ENCODE data around the gene HMGN2. TPM values are rescaled to one million over a fixed set of nuclear protein-coding genes. Genes with fewer than 3 reads are reported as not detected.
A peak's percentile ranks its signal among the peaks of the same experiment; 100 is the strongest.
"Not testable (repeated sequence)": the region's sequence is repeated elsewhere in the genome, so short reads cannot be mapped to it uniquely, and the experiment has no call there.

The HMGN2 gene
- total and polyA plus RNA-seq, 2 experiments from 2014 or later: 330 to 1,122 TPM

- H3K9me3 Mint-ChIP-seq: no peaks in the 10 kb centered on the region
- ATAC-seq: peak; percentile 72
- Histone ChIP-seq H3K4me2 (peak overlapping the region; percentile 98), H3K27me3 (ENCODE audit: insufficient read depth) (no peaks in the 10 kb centered on the region), H3K4me1 (ENCODE audit: insufficient read depth) (no peaks in the 10 kb centered on the region; the same call in 1 of the 2 replicates), H3K79me2 (replicated peaks; ENCODE audit: insufficient read depth) (no peaks in the 10 kb centered on the region), H3K36me3 (ENCODE audit: insufficient read depth) (no peaks in the 10 kb centered on the region), H3K27ac (ENCODE audit: low read depth) (peak overlapping the region; percentile 91), H3F3A (replicated peaks; ENCODE audit: low read depth) (peaks cover 13% of the 10 kb centered on the region), H4K20me1 (replicated peaks; ENCODE audit: insufficient read depth) (no peaks in the 10 kb centered on the region), H3K4me3 (peak overlapping the region; percentile 84), H3K9me2 (ENCODE audit: insufficient read depth) (no peaks in the 10 kb centered on the region), H2AFZ (peak overlapping the region; percentile 91)
- TF ChIP-seq POLR2AphosphoS5 (IDR thresholded peaks at IDR 0.05; ENCODE audit: low read depth) (peak; percentile 93), NANOG (IDR thresholded peaks at IDR 0.05; ENCODE audit: borderline replicate concordance) (no peak)
- no peaks in the 10 kb centered on the region for H3K36me3 Mint-ChIP-seq (ENCODE audit: low read depth)
- H3K4me3 Mint-ChIP-seq: peak overlapping the region; percentile 84
- H3K4me1 Mint-ChIP-seq: peaks cover 3% of the 10 kb centered on the region; the same call in 1 of the 3 replicates
- H3K27ac Mint-ChIP-seq: peak overlapping the region; percentile 72; the same call in 1 of the 2 replicates
- peak; percentile 82 for DNase-seq (ENCODE audit: low spot score)
- H3K27me3 Mint-ChIP-seq (ENCODE audit: insufficient read depth, low read depth, poor library complexity): peaks cover 2% of the 10 kb centered on the region
Observed at GRCh38 chr1:26500488-26501175, 28.4 kb downstream of the HMGN2 start.

- not testable (repeated sequence) for H4K20me1 ChIP-seq (replicated peaks; ENCODE audit: insufficient read depth); H2AFZ ChIP-seq; H3K27ac ChIP-seq (ENCODE audit: low read depth); H3K4me3 ChIP-seq; H3K4me1 Mint-ChIP-seq; H3F3A ChIP-seq (replicated peaks; ENCODE audit: low read depth); H3K27me3 ChIP-seq (ENCODE audit: insufficient read depth); H3K79me2 ChIP-seq (replicated peaks; ENCODE audit: insufficient read depth); ATAC-seq; H3K36me3 Mint-ChIP-seq (ENCODE audit: low read depth); DNase-seq (ENCODE audit: low spot score); H3K9me3 Mint-ChIP-seq; H3K36me3 ChIP-seq (ENCODE audit: insufficient read depth); H3K27ac Mint-ChIP-seq; H3K4me3 Mint-ChIP-seq; H3K9me2 ChIP-seq (ENCODE audit: insufficient read depth); H3K4me2 ChIP-seq; H3K4me1 ChIP-seq (ENCODE audit: insufficient read depth)
- peaks cover 12% of the 10 kb centered on the region for H3K27me3 Mint-ChIP-seq (ENCODE audit: insufficient read depth, low read depth, poor library complexity)
Observed at GRCh38 chr1:26510711-26511110, 38.5 kb downstream of the HMGN2 start.

- not testable (repeated sequence) for H3F3A ChIP-seq (replicated peaks; ENCODE audit: low read depth); H3K27ac ChIP-seq (ENCODE audit: low read depth); H2AFZ ChIP-seq; H3K4me1 ChIP-seq (ENCODE audit: insufficient read depth); H3K4me1 Mint-ChIP-seq; H3K27me3 Mint-ChIP-seq (ENCODE audit: insufficient read depth, low read depth, poor library complexity); H3K36me3 ChIP-seq (ENCODE audit: insufficient read depth); H3K79me2 ChIP-seq (replicated peaks; ENCODE audit: insufficient read depth); H3K27ac Mint-ChIP-seq; H3K4me2 ChIP-seq; H3K36me3 Mint-ChIP-seq (ENCODE audit: low read depth); H3K9me2 ChIP-seq (ENCODE audit: insufficient read depth); H3K27me3 ChIP-seq (ENCODE audit: insufficient read depth); H3K4me3 ChIP-seq; H4K20me1 ChIP-seq (replicated peaks; ENCODE audit: insufficient read depth); ATAC-seq; H3K9me3 Mint-ChIP-seq; DNase-seq (ENCODE audit: low spot score); H3K4me3 Mint-ChIP-seq
Observed at GRCh38 chr1:26515836-26516235, 43.6 kb downstream of the HMGN2 start.

- Mint-ChIP-seq H3K4me3 (no peak overlapping the region), H3K27me3 (ENCODE audit: insufficient read depth, low read depth, poor library complexity) (peaks cover 16% of the 10 kb centered on the region), H3K9me3 (peaks cover 4% of the 10 kb centered on the region; the same call in 1 of the 3 replicates), H3K27ac (no peak overlapping the region), H3K36me3 (ENCODE audit: low read depth) (no peaks in the 10 kb centered on the region), H3K4me1 (peaks cover 9% of the 10 kb centered on the region; the same call in 2 of the 3 replicates)
- H3K79me2 ChIP-seq (replicated peaks; ENCODE audit: insufficient read depth): no peaks in the 10 kb centered on the region
- no peaks in the 10 kb centered on the region for H3K27me3 ChIP-seq (ENCODE audit: insufficient read depth)
- H3K9me2 ChIP-seq (ENCODE audit: insufficient read depth): no peaks in the 10 kb centered on the region
- 0 out of 2 replicates have a peak overlapping the region, but pooled peaks have one; percentile 56 for H2AFZ ChIP-seq
- H3K4me1 ChIP-seq (ENCODE audit: insufficient read depth): peaks cover 8% of the 10 kb centered on the region
- H3F3A ChIP-seq (replicated peaks; ENCODE audit: low read depth): no peaks in the 10 kb centered on the region
- no peak overlapping the region for H3K27ac ChIP-seq (ENCODE audit: low read depth)
- no peaks in the 10 kb centered on the region for H3K36me3 ChIP-seq (ENCODE audit: insufficient read depth)
- H3K4me3 ChIP-seq: no peak overlapping the region
- DNase-seq (ENCODE audit: low spot score) (no peak), ATAC-seq (no peak)
- no peaks in the 10 kb centered on the region for H4K20me1 ChIP-seq (replicated peaks; ENCODE audit: insufficient read depth)
- H3K4me2 ChIP-seq: no peak overlapping the region
- TF ChIP-seq EZH2 (IDR thresholded peaks at IDR 0.05; ENCODE audit: low read depth, unreplicated experiment): no peak
- no peak for TF ChIP-seq EZH2phosphoT487 (IDR thresholded peaks at IDR 0.05; ENCODE audit: unreplicated experiment)
- no peak for TF ChIP-seq ZNF114 (CRISPR knock-in tag; IDR thresholded peaks at IDR 0.05)
- no peak for TF ChIP-seq JUNB (IDR thresholded peaks at IDR 0.05; ENCODE audit: unreplicated experiment)
- no peak for TF ChIP-seq POLR2AphosphoS5 (IDR thresholded peaks at IDR 0.05; ENCODE audit: low read depth)
- TF ChIP-seq CTCF (conservative IDR thresholded peaks at IDR 0.05; ENCODE audit: low read depth in 2 of 2): no peak
- no peak for TF ChIP-seq STAT1 (IDR thresholded peaks at IDR 0.05; ENCODE audit: unreplicated experiment)
- no peak for TF ChIP-seq CREB1 (CRISPR knock-in tag; IDR thresholded peaks at IDR 0.05; ENCODE audit: low read depth)
- no peak for TF ChIP-seq ZNF331 (CRISPR knock-in tag; IDR thresholded peaks at IDR 0.05; ENCODE audit: low read depth)
Observed at GRCh38 chr1:26516987-26517765, 44.9 kb downstream of the HMGN2 start.
